ENCODE measurements around the gene PEAK1.
A peak's percentile ranks its signal among the peaks of the same experiment; 100 is the strongest.
"Not testable (repeated sequence)": the region's sequence is repeated elsewhere in the genome, so short reads cannot be mapped to it uniquely, and the experiment has no call there.

PEAK1 gene

GRCh38 chr15:77183066-77183465 is 236.8 kb downstream of the PEAK1 start:
- no peak for DNase-seq (ENCODE audit: extremely low read depth in 1 of 2, low read depth in 1 of 2)

- DNase-seq (ENCODE audit: extremely low read depth in 1 of 2, low read depth in 1 of 2): peak; percentile 14 to 18
These were observed 238.4 kb downstream of the PEAK1 start for GRCh38 chr15:77181305-77182074.

GRCh38 chr15:77180757-77181156 is 239.1 kb downstream of the PEAK1 start:
- DNase-seq (ENCODE audit: extremely low read depth in 1 of 2, low read depth in 1 of 2): no peak

GRCh38 chr15:77180270-77180669 is 239.6 kb downstream of the PEAK1 start:
- DNase-seq (ENCODE audit: extremely low read depth in 1 of 2, low read depth in 1 of 2): no peak

GRCh38 chr15:77179541-77179998 is 240.3 kb downstream of the PEAK1 start:
- peak in 1 of 2 donors; percentile 5 for DNase-seq (ENCODE audit: extremely low read depth in 1 of 2, low read depth in 1 of 2)

- DNase-seq (ENCODE audit: extremely low read depth in 1 of 2, low read depth in 1 of 2): no peak
These were observed 241.5 kb downstream of the PEAK1 start for GRCh38 chr15:77178411-77178810.

- DNase-seq (ENCODE audit: extremely low read depth in 1 of 2, low read depth in 1 of 2): not testable (repeated sequence)
These were observed 243.8 kb downstream of the PEAK1 start for GRCh38 chr15:77176148-77176547.

- no peak for DNase-seq (ENCODE audit: extremely low read depth in 1 of 2, low read depth in 1 of 2)
These were observed 246.4 kb downstream of the PEAK1 start for GRCh38 chr15:77173487-77173886.

- DNase-seq (ENCODE audit: extremely low read depth in 1 of 2, low read depth in 1 of 2): no peak
These were observed 248.5 kb downstream of the PEAK1 start for GRCh38 chr15:77171221-77171967.

- no peak for DNase-seq (ENCODE audit: extremely low read depth in 1 of 2, low read depth in 1 of 2)
These were observed 251.3 kb downstream of the PEAK1 start for GRCh38 chr15:77168616-77169015.

GRCh38 chr15:77168141-77168540 is 251.8 kb downstream of the PEAK1 start:
- DNase-seq (ENCODE audit: extremely low read depth in 1 of 2, low read depth in 1 of 2): no peak

- no peak for DNase-seq (ENCODE audit: extremely low read depth in 1 of 2, low read depth in 1 of 2)
These were observed 252.5 kb downstream of the PEAK1 start for GRCh38 chr15:77167406-77167805.

GRCh38 chr15:77163781-77164384 is 256.0 kb downstream of the PEAK1 start:
- DNase-seq (ENCODE audit: extremely low read depth in 1 of 2, low read depth in 1 of 2): no peak

- DNase-seq (ENCODE audit: extremely low read depth in 1 of 2, low read depth in 1 of 2): no peak
These were observed 256.9 kb downstream of the PEAK1 start for GRCh38 chr15:77162872-77163633.

GRCh38 chr15:77160562-77161478 is 259.1 kb downstream of the PEAK1 start:
- DNase-seq (ENCODE audit: extremely low read depth in 1 of 2, low read depth in 1 of 2): no peak

GRCh38 chr15:77156000-77156399 is 263.9 kb downstream of the PEAK1 start:
- not testable (repeated sequence) for DNase-seq (ENCODE audit: extremely low read depth in 1 of 2, low read depth in 1 of 2)

GRCh38 chr15:77148191-77148590 is 271.7 kb downstream of the PEAK1 start:
- no peak for DNase-seq (ENCODE audit: extremely low read depth in 1 of 2, low read depth in 1 of 2)

- DNase-seq (ENCODE audit: extremely low read depth in 1 of 2, low read depth in 1 of 2): no peak
These were observed 274.5 kb downstream of the PEAK1 start for GRCh38 chr15:77145370-77145769.

- no peak for DNase-seq (ENCODE audit: extremely low read depth in 1 of 2, low read depth in 1 of 2)
These were observed 275.3 kb downstream of the PEAK1 start for GRCh38 chr15:77144492-77145070.

GRCh38 chr15:77144026-77144425 is 275.9 kb downstream of the PEAK1 start:
- DNase-seq (ENCODE audit: extremely low read depth in 1 of 2, low read depth in 1 of 2): no peak

All from stimulated activated CD8-positive, alpha-beta memory T cell treated with anti-CD3 and anti-CD28 coated beads, Interleukin-7, amount 100 ng/mL, for 48 hours (primary cell).